ENCODE data around the gene VPS37B.

VPS37B gene

GRCh38 chr12:122867691-122868461 lies 28.0 kb downstream of the VPS37B start:
- no peaks in the 10 kb centered on the region for H3K79me2 ChIP-seq
- H3K27me3 ChIP-seq (ENCODE audit: control insufficient read depth, insufficient read depth, low read length): no peaks in the 10 kb centered on the region
- H3K9me3 ChIP-seq (ENCODE audit: control insufficient read depth, low read length): no peaks in the 10 kb centered on the region
- H3K4me2 ChIP-seq (ENCODE audit: low read length): no peak overlapping the region
- no peak overlapping the region for H3K9ac ChIP-seq
- no peak overlapping the region for H3K27ac ChIP-seq
- H2AFZ ChIP-seq: no peak overlapping the region
- no peak overlapping the region for H3K4me3 ChIP-seq (ENCODE audit: low read depth, low read length)
- TF ChIP-seq CTCF (IDR thresholded peaks at IDR 0.05): peak; percentile 21
- H3K4me1 ChIP-seq: peaks cover 6% of the 10 kb centered on the region
- H3K36me3 ChIP-seq (ENCODE audit: control insufficient read depth, insufficient read depth, low read length): no peaks in the 10 kb centered on the region

GRCh38 chr12:122866950-122867607 lies 28.8 kb downstream of the VPS37B start:
- no peak overlapping the region for H3K9ac ChIP-seq
- peaks cover 6% of the 10 kb centered on the region for H3K4me1 ChIP-seq
- H2AFZ ChIP-seq: no peak overlapping the region
- no peak for TF ChIP-seq CTCF (IDR thresholded peaks at IDR 0.05)
- no peaks in the 10 kb centered on the region for H3K9me3 ChIP-seq (ENCODE audit: control insufficient read depth, low read length)
- no peak overlapping the region for H3K4me2 ChIP-seq (ENCODE audit: low read length)
- no peak overlapping the region for H3K27ac ChIP-seq
- no peaks in the 10 kb centered on the region for H3K36me3 ChIP-seq (ENCODE audit: control insufficient read depth, insufficient read depth, low read length)
- no peaks in the 10 kb centered on the region for H3K27me3 ChIP-seq (ENCODE audit: control insufficient read depth, insufficient read depth, low read length)
- no peaks in the 10 kb centered on the region for H3K79me2 ChIP-seq
- no peak overlapping the region for H3K4me3 ChIP-seq (ENCODE audit: low read depth, low read length)

GRCh38 chr12:122866379-122866778 lies 29.5 kb downstream of the VPS37B start:
- Histone ChIP-seq H3K36me3 (ENCODE audit: control insufficient read depth, insufficient read depth, low read length) (no peaks in the 10 kb centered on the region), H3K4me1 (peaks cover 4% of the 10 kb centered on the region), H3K79me2 (no peaks in the 10 kb centered on the region), H3K4me3 (ENCODE audit: low read depth, low read length) (no peak overlapping the region), H3K4me2 (ENCODE audit: low read length) (no peak overlapping the region), H3K9ac (no peak overlapping the region), H3K27ac (no peak overlapping the region), H2AFZ (no peak overlapping the region), H3K27me3 (ENCODE audit: control insufficient read depth, insufficient read depth, low read length) (no peaks in the 10 kb centered on the region), H3K9me3 (ENCODE audit: control insufficient read depth, low read length) (no peaks in the 10 kb centered on the region)
- no peak for TF ChIP-seq CTCF (IDR thresholded peaks at IDR 0.05)

- Histone ChIP-seq H3K27me3 (ENCODE audit: control insufficient read depth, insufficient read depth, low read length) (no peaks in the 10 kb centered on the region), H3K4me2 (ENCODE audit: low read length) (no peak overlapping the region), H3K4me3 (ENCODE audit: low read depth, low read length) (no peak overlapping the region), H3K27ac (no peak overlapping the region), H2AFZ (no peak overlapping the region), H3K9me3 (ENCODE audit: control insufficient read depth, low read length) (no peaks in the 10 kb centered on the region), H3K79me2 (no peaks in the 10 kb centered on the region), H3K36me3 (ENCODE audit: control insufficient read depth, insufficient read depth, low read length) (no peaks in the 10 kb centered on the region), H3K4me1 (no peaks in the 10 kb centered on the region), H3K9ac (no peak overlapping the region)
- TF ChIP-seq CTCF (IDR thresholded peaks at IDR 0.05): no peak
Observed at GRCh38 chr12:122865268-122866231, 30.4 kb downstream of the VPS37B start.

Measured in parathyroid adenoma (tissue), 2 donors.